GM12892 (cell line): ENCODE data around the gene RBMS3.

Source experiments
- DNase-seq: peaks from one replicate; pipeline ENCODE4 v3.0.0; 2011; ENCODE audit not compliant: insufficient read length
- FAIRE-seq: peaks from 2 replicates; lab custom pipeline; 2011; peaks lifted over from hg19 to GRCh38; lab: Jason Lieb, UNC
- POLR2A ChIP-seq: IDR thresholded peaks from 2 replicates; pipeline ENCODE4 v1.6.1; 2011; ENCODE audit warnings: low read depth, low read length, control low read depth
- POLR2AphosphoS5 ChIP-seq: IDR thresholded peaks from 2 replicates; pipeline ENCODE4 v1.6.1; 2011; ENCODE audit warnings: low read depth, low read length, control low read depth
- TAF1 ChIP-seq: IDR thresholded peaks from 2 replicates; pipeline ENCODE4 v1.6.1; 2011; ENCODE audit warnings: low read depth, mild to moderate bottlenecking, control low read depth, low read length, borderline replicate concordance

RBMS3 gene

DNA sequence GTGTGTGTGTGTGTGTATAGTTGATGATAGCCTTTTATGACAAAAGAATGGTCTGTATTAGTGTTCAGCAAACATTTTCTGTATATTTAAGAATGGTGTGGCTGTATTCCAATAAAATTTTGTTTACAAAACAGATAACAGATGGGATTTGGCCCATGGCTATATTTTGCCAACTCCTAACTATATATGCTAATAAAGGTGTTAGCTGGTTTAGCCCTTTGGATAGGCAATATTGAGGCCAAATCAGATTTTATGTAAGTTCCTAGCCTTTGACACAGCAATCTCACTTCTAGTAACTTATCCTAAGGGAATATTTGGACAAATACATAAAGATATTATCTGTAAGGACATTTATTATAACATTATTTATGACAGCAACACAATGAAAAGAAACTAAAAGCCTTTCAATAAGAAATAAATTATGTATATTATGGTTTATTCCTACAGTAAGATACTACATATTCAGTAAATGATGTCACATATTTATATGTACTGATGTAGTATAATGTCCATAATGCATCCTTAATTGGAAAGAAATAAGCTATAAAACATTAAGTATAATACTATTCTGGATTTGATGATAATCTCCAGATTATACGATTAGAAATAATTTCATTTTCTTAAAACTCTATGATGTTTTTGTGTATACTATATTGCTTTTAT, 264.0 kb downstream of the RBMS3 start:
- no peak for DNase-seq
- no peak for FAIRE-seq
- TF ChIP-seq POLR2A (no peak), POLR2AphosphoS5 (no peak), TAF1 (no peak)

DNA sequence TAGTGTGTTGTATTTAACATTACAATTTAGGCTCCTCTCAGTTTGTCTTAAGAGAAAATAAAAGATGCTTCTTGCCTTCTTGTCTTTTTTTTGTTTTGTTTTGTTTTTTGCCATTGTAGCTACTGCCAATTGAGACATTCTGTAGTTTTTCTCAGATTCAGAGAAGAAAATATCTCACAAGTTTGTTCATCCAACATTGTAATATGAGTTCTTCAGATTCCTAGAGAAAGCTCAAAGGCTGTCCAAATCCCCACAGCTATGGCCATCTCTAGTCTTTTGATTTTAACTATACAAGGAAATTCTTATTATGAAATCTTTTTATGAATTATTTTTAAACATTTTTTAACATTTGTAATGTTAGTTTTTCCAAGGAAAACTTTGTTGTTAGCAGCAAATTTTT, 264.7 kb downstream of the RBMS3 start:
- no peak for DNase-seq
- no peak for FAIRE-seq
- TF ChIP-seq POLR2A (no peak), TAF1 (no peak), POLR2AphosphoS5 (no peak)

DNA sequence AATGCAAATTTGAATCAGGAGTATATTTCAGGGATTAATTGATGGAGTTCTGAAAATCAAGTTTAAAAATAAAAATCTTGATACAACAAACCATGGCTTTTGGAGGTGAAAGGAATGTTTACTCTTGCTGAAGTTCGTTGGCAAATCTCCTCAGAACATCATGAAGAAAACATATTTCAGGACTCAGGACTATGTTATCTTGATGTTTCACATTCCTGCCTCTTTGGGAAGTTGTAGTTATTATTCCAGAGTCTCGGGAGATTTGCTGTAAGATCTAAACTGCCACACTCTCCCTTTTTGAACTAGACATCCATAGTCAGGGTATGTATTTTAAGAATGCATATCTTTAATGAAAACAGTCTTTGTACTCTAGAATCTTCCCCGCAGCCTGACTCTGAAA, 271.2 kb downstream of the RBMS3 start:
- FAIRE-seq (no peak), DNase-seq (no peak)
- TF ChIP-seq POLR2A (no peak), TAF1 (no peak), POLR2AphosphoS5 (no peak)

DNA sequence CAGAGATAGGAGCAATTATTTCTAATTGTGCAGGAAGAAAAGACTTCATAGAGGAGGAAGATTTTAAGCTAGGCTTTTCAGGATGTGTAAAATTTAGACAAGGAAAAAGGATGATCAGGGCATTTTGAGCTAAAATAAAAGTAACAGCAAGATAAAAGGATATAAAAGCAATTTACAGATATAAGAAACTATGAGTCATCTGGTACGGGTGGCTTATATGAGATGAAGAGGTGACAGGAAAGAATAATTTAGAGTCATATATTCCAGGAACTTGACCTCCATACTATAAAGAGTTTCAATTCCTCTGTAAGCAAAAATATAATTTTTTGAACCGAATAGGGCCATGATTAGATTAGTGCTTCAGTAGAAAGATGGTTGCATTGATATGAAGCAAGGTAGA, 273.7 kb downstream of the RBMS3 start:
- FAIRE-seq (no peak), DNase-seq (no peak)
- TF ChIP-seq TAF1 (no peak), POLR2AphosphoS5 (no peak), POLR2A (no peak)

DNA sequence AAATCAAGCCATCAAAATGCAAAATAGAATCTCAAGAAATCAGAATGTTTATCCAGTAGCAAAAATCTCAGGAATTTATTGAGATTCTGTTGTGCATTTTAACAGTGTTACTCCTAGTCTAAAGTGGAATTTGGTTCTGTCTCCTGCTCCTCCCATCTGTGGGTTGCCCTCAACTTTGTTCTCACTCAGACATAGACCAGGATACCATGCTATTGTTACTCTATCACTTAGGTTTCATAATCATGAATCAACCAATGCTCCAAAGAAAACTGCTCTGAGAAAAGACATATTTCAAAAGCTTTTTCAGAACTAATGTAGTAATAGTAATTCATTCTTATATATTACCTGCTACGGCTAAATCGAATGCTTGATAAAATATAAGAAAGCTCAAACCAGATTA, 274.7 kb downstream of the RBMS3 start:
- no peak for DNase-seq
- no peak for FAIRE-seq
- TF ChIP-seq POLR2A (no peak), TAF1 (no peak), POLR2AphosphoS5 (no peak)

DNA sequence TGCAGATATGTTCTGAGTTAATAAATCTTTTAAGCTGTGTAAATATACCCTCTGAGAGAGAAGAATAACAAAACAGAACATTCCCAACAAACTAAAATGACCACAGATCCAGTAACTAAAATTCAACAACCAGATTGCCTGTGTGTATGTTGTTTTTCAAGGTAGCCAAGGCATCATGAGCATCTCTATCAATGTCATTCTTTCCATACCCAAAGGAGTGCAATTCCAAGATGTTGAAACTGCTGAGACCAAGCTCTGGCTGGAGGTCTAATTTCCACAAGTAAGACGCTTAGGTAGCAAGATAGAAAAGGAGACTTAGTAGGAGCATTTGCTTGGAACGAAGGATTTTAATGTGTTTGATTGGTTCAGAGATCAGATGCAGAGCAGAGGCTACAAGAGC, 276.3 kb downstream of the RBMS3 start:
- TF ChIP-seq POLR2A = no peak
- no peak for TF ChIP-seq POLR2AphosphoS5
- TF ChIP-seq TAF1 = no peak
- FAIRE-seq (no peak), DNase-seq (no peak)

DNA sequence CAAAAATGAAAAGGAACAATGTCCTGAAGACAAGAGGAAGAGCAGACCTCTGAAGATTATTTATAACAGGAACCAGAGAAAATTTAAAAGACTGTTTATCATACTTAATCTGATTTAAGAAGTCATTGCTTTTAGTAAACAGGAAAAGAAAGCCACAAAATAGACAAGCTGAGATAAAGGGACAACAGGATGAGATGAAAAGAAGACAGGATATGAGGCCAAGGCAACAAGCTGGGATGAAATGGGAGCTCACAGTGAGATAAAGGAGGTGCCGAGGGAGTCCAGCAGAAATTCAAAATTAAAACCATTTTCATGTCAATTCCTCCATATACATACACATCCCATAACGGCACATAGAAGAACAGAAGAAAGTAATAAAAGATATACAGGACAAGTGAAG, 277.0 kb downstream of the RBMS3 start:
- TF ChIP-seq TAF1 = no peak
- TF ChIP-seq POLR2A = no peak
- no peak for TF ChIP-seq POLR2AphosphoS5
- no peak for DNase-seq
- no peak for FAIRE-seq

DNA sequence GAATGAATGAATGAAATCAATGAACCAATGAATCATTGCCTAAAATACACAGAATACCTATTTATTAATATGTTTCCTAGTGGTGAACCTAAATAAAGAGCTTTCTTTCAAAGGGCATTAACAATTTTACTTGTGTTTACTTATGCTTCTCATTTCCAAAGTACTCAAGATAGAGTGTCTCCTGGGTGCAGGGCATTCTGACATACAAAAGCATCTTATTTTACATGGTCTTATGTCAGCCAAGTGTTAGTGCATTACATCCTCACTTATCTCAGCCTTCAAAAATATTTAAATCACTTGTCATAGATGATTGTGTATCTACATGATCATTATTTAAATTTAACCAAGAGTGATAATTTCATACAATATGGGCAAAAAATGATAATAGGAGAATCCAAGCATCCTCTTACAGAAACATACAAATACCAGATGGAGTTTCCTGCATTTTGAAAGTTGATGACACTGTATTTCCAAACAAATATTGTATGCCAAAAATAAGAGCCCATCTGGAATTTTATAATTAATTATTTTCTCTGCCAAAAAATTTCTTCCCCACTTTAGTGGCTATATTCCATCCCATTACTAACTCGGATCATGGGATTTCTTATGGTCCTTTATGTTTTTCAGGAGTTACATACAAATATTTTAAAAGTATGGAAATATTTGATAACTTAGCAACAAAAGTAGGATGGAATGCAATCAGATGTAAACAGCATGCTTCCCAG, 279.0 kb downstream of the RBMS3 start:
- FAIRE-seq (no peak), DNase-seq (no peak)
- TF ChIP-seq POLR2AphosphoS5 = no peak
- TF ChIP-seq POLR2A = no peak
- TF ChIP-seq TAF1 = no peak

DNA sequence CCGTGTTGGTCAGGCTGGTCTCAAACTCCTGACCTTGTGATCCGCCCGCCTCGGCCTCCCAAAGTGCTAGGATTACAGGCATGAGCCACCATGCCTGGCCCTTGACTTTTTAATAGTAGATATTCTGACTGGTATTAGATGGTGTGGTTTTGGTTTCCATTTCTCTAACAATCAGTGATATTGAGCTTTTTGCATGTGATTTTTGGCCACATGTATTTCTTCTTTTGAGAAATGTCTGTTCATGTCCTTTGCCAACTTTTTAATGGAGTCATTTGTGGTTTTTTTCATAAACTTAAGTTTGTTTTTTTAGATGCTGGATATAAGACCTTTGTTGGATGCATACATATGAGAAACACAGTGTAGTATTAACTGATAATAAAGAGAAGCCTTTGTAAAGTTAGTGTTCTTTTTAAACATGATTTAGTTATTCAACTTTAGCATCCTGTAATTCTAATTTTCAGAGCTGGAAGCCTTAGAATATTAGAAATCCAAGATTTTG, 280.8 kb downstream of the RBMS3 start:
- DNase-seq (no peak), FAIRE-seq (no peak)
- TF ChIP-seq TAF1 (no peak), POLR2A (no peak)

DNA sequence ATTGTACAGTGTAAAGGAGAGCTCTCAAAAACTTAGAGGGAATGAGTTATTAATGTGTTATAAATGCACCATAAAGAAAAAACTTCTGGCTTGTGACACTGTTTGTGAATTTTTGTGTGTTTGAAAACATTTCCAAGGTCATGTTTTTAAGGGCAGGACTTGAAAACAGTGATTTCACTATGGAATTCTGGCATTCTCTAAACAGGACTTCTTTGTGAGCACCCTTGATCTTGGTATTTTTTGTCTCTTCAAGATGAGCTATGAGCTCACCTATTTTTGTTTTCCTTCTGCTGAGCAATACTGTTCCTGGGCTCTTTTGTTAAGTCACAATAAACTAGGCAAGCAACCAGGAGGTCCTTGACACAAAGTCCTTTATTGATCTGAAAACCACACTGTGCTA, 284.4 kb downstream of the RBMS3 start:
- TF ChIP-seq POLR2AphosphoS5 = no peak
- FAIRE-seq (no peak), DNase-seq (no peak)

DNA sequence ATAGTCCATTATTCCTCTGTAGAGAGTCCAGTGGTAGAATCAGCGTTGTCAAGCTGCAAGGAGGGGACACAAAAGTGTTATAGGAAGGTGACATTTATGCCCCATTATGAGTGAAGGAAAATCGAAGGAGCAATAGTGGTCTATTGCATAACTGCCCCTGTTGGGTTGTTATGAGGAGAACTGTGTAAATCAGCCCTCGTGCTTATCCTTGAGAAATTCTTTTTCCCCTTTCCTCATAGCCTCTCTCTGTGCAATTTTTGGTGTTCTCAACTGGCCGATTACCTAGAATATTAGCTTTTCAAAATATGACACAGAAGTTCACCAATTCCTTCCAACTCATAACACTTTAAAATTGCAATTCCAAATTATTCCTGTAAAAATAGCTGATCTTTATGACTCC, 286.6 kb downstream of the RBMS3 start:
- no peak for DNase-seq
- FAIRE-seq = no peak
- no peak for TF ChIP-seq POLR2AphosphoS5
- no peak for TF ChIP-seq POLR2A
- no peak for TF ChIP-seq TAF1

DNA sequence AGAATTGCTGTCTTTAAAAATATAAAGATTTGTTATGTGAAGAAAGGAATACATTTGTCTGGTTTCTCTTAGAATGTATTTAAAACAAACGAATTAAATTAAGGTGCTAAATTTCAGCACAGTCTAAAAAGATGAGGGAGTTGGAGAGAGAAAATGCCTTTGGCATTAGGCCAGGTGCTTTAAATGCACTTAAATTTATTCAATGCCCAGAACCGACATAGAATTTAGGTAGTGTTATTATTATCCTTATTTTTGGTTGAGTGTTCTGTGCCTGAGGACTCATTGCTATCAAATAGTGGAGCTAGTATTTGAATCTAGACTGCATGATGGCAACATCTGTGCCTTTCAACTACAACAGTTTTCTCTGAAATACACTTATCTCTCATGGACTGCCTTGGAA, 287.5 kb downstream of the RBMS3 start:
- no peak for FAIRE-seq
- no peak for DNase-seq
- TF ChIP-seq TAF1 (no peak), POLR2AphosphoS5 (no peak), POLR2A (no peak)
